OCI-LY7 (cell line): ENCODE data around the gene SPATA3.

ENCODE experiments used
- CTCF ChIP-seq: fragments of 200-600 bp; sonication (generic); conservative IDR thresholded peaks from 2 replicates; pipeline ENCODE4 v1.5.1; 2014; ENCODE audit warnings: mild to moderate bottlenecking, antibody characterized with exemption, low read length, moderate library complexity, mixed read lengths
- EZH2phosphoT487 ChIP-seq: fragments of 200-600 bp; sonication (generic); IDR thresholded peaks from 2 replicates; pipeline ENCODE4 v1.6.1; 2018; ENCODE audit warnings: low read depth, borderline replicate concordance, mild to moderate bottlenecking, mixed run types, antibody characterized with exemption, low read length, moderate library complexity, mixed read lengths

- TF ChIP-seq CTCF (no peak), EZH2phosphoT487 (no peak)
Measured at GRCh38 chr2:231039821-231040364, 44.0 kb downstream of the SPATA3 start.
